Caco-2 (cell line): ENCODE results near the gene PLXDC1. TPM values are rescaled to one million over a fixed set of nuclear protein-coding genes. Genes with fewer than 3 reads are reported as not detected.

Experiments used
- BruUV-seq: library from RNA; stranded (reverse); fragments of 400-500 nt; replicated peaks from 2 replicates; lab custom pipeline; 2021; lab: Mats Ljungman, UMichigan
- CTCF ChIA-PET: fragments of 300-600 bp; sonication (Branson Sonifier 250); formaldehyde crosslinking; loops from one replicate; lab custom pipeline; 2022; ENCODE audit warnings: antibody characterized with exemption; lab: Charles Lee
- POLR2A ChIA-PET: fragments of 300-600 bp; sonication (Branson Sonifier 250); formaldehyde crosslinking; loops from one replicate; lab custom pipeline; 2022; ENCODE audit warnings: antibody characterized with exemption; lab: Charles Lee
- DNase-seq, 2 experiments: peaks; one replicate each; pipeline versions ENCODE4 v3.0.0 to v3.0.0-alpha.2; 2020 to 2022
- H3K27me3 ChIP-seq: replicated peaks from 2 replicates; pipeline ENCODE4 v1.6.0; 2011; ENCODE audit warnings: low read length; ENCODE audit not compliant: control insufficient read depth, insufficient read depth
- H3K36me3 ChIP-seq: 2 replicates; pipeline ENCODE4 v1.5.1; 2011; ENCODE audit warnings: low read length; ENCODE audit not compliant: control insufficient read depth, insufficient read depth
- H3K4me1 ChIP-seq: fragments of 250-450 bp; sonication (Bioruptor Pico); 2 replicates; pipeline ENCODE4 v1.5.1; 2020; ENCODE audit warnings: mild to moderate bottlenecking
- H3K4me3 ChIP-seq: 2 replicates; pipeline ENCODE4 v1.5.1; 2011; ENCODE audit warnings: low read depth, mild to moderate bottlenecking, control low read depth, low read length
- H3K9me3 ChIP-seq: fragments of 250-450 bp; sonication (Bioruptor Pico); 2 replicates; pipeline ENCODE4 v1.5.1; 2020; ENCODE audit warnings: mild to moderate bottlenecking, moderate library complexity
- H3K27ac Mint-ChIP-seq: one replicate; pipeline ENCODE4 v1.8.0; 2022; ENCODE audit warnings: mixed read lengths; ENCODE audit not compliant: unreplicated experiment
- H3K27me3 Mint-ChIP-seq: one replicate; pipeline ENCODE4 v1.8.0; 2022; ENCODE audit warnings: mixed read lengths; ENCODE audit not compliant: insufficient read depth, unreplicated experiment
- H3K36me3 Mint-ChIP-seq: one replicate; pipeline ENCODE4 v1.8.0; 2022; ENCODE audit warnings: mild to moderate bottlenecking, mixed read lengths; ENCODE audit not compliant: insufficient read depth, unreplicated experiment
- H3K4me1 Mint-ChIP-seq: one replicate; pipeline ENCODE4 v1.8.0; 2022; ENCODE audit warnings: low read depth, mixed read lengths; ENCODE audit not compliant: unreplicated experiment
- H3K4me3 Mint-ChIP-seq: one replicate; pipeline ENCODE4 v1.8.0; 2022; ENCODE audit warnings: mild to moderate bottlenecking, moderate library complexity, mixed read lengths; ENCODE audit not compliant: unreplicated experiment
- H3K9me3 Mint-ChIP-seq: one replicate; pipeline ENCODE4 v1.8.0; 2022; ENCODE audit warnings: mixed read lengths; ENCODE audit not compliant: unreplicated experiment
- CTCF ChIP-seq, 2 experiments: fragments of 200-600 bp in 1 of 2; IDR thresholded peaks; 1 replicate in 1 of 2; 2 replicates in 1 of 2; pipeline versions ENCODE4 v1.5.1 to v1.8.0; 2011 to 2022; ENCODE audit warnings: antibody characterized with exemption in 1 of 2, control low read depth in 1 of 2, inconsistent platforms in 1 of 2, low read depth in 1 of 2, low read length in 1 of 2, mild to moderate bottlenecking in 1 of 2, moderate library complexity in 1 of 2; ENCODE audit not compliant: insufficient read depth in 1 of 2, severe bottlenecking in 1 of 2, unreplicated experiment in 1 of 2
- intact Hi-C: fragments of 100-400 bp; cut with micrococcal nuclease; formaldehyde crosslinking; loops from one replicate; pipeline ENCODE4 v1.10.0; 2022; ENCODE audit not compliant: unreplicated experiment
- total RNA-seq: library from RNA; stranded (reverse); gene quantifications from 2 replicates; pipeline ENCODE4 v1.2.3, GENCODE V29; 2022

Gene PLXDC1
- total RNA-seq, 1 experiment from 2014 or later = 0.14 TPM

- Histone ChIP-seq H3K27me3 (no peaks in the 10 kb centered on the region), H3K4me1 (no peaks in the 10 kb centered on the region), H3K36me3 (no peaks in the 10 kb centered on the region), H3K4me3 (no peak overlapping the region), H3K9me3 (no peaks in the 10 kb centered on the region)
- BruUV-seq = no TSS peak
- DNase-seq = no peak
- H3K4me3 Mint-ChIP-seq = no peak overlapping the region
- H3K27me3 Mint-ChIP-seq = no peaks in the 10 kb centered on the region
- ChIA-PET POLR2A (no interaction called here), CTCF (interaction anchor here (0.6 kb wide), 1 partner anchor 346 kb away, joined by 3 read pairs; no protein-coding TSS in a partner anchor)
- no peak for TF ChIP-seq CTCF (IDR thresholded peaks at IDR 0.05; ENCODE audit: insufficient read depth in 1 of 2, low read depth in 1 of 2, low read length in 1 of 2, severe bottlenecking in 1 of 2, unreplicated experiment in 1 of 2)
- peaks cover 9% of the 10 kb centered on the region for H3K4me1 Mint-ChIP-seq
- no peaks in the 10 kb centered on the region for H3K9me3 Mint-ChIP-seq
- intact Hi-C loops = no loop called here
- H3K36me3 Mint-ChIP-seq = no peaks in the 10 kb centered on the region
- H3K27ac Mint-ChIP-seq = no peak overlapping the region
These were observed 135.0 kb downstream of the PLXDC1 start for GRCh38 chr17:39016193-39017153.

- Histone ChIP-seq H3K4me1 (no peaks in the 10 kb centered on the region), H3K27me3 (no peaks in the 10 kb centered on the region), H3K9me3 (no peaks in the 10 kb centered on the region), H3K36me3 (no peaks in the 10 kb centered on the region), H3K4me3 (no peak overlapping the region)
- no TSS peak for BruUV-seq
- no peak for DNase-seq
- Mint-ChIP-seq H3K9me3 (no peaks in the 10 kb centered on the region), H3K27me3 (no peaks in the 10 kb centered on the region), H3K27ac (no peak overlapping the region), H3K4me3 (no peak overlapping the region), H3K36me3 (no peaks in the 10 kb centered on the region), H3K4me1 (peaks cover 9% of the 10 kb centered on the region)
- no peak for TF ChIP-seq CTCF (IDR thresholded peaks at IDR 0.05; ENCODE audit: insufficient read depth in 1 of 2, low read depth in 1 of 2, low read length in 1 of 2, severe bottlenecking in 1 of 2, unreplicated experiment in 1 of 2)
- ChIA-PET POLR2A (no interaction called here), CTCF (interaction anchor here (0.6 kb wide), 1 partner anchor 347 kb away, joined by 3 read pairs; no protein-coding TSS in a partner anchor)
- intact Hi-C loops = no loop called here
These were observed 135.9 kb downstream of the PLXDC1 start for GRCh38 chr17:39015546-39015935.

- Mint-ChIP-seq H3K36me3 (no peaks in the 10 kb centered on the region), H3K27ac (peak overlapping the region; percentile 45), H3K27me3 (no peaks in the 10 kb centered on the region), H3K4me1 (peaks cover 9% of the 10 kb centered on the region), H3K4me3 (no peak overlapping the region), H3K9me3 (no peaks in the 10 kb centered on the region)
- Histone ChIP-seq H3K4me1 (no peaks in the 10 kb centered on the region), H3K36me3 (no peaks in the 10 kb centered on the region), H3K9me3 (no peaks in the 10 kb centered on the region), H3K4me3 (no peak overlapping the region), H3K27me3 (no peaks in the 10 kb centered on the region)
- ChIA-PET POLR2A (no interaction called here), CTCF (interaction anchor here (0.5 kb wide), 1 partner anchor 434 kb away, joined by 3 read pairs; no protein-coding TSS in a partner anchor)
- peak in 1 of 2 experiments; percentile 50 for DNase-seq
- BruUV-seq = no TSS peak
- TF ChIP-seq CTCF (IDR thresholded peaks at IDR 0.05; ENCODE audit: insufficient read depth in 1 of 2, low read depth in 1 of 2, low read length in 1 of 2, severe bottlenecking in 1 of 2, unreplicated experiment in 1 of 2) = no peak
- intact Hi-C loops = no loop called here
These were observed 136.5 kb downstream of the PLXDC1 start for GRCh38 chr17:39014795-39015545.
